ENCODE measurements around the gene GNL2. TPM values are rescaled to one million over a fixed set of nuclear protein-coding genes. Genes with fewer than 3 reads are reported as not detected.
A peak's percentile ranks its signal among the peaks of the same experiment; 100 is the strongest.

The GNL2 gene
- total and polyA plus RNA-seq, 9 of the 15 experiments (the other 6 are each of a cell fraction or from before 2014, with no cell fraction given), result 156 to 371 (median 263) TPM

GRCh38 chr1:37570528-37571334, 25.0 kb downstream of the GNL2 start (continued):
- 0 out of 2 replicates have a peak, but pooled peaks have one; percentile 13 for TF ChIP-seq RBFOX2 (IDR thresholded peaks at IDR 0.05; ENCODE audit: low read depth, low read length)

DNA sequence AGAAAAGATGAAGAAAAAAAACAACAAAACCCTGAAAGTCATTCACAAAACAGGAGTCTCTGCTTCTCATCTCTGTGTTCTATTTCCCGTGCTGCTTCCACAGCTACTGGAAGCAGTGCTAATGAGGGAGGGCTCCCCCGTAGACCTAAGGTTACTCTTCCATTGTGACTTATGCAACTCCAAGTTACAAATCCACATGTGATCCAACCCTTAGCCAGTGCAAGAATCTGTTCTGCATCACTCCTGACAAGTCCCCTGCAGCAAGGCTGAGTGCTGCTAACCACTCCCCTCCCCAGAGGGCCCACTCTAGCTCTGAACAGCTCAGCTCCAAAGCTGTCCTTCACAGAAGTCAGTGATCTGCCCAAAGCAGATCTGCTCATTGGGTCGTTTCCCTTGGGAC, 28.7 kb downstream of the GNL2 start:
- Histone ChIP-seq H3K36me3 (ENCODE audit: control insufficient read depth, insufficient read depth, low read length) (peaks cover 83% of the 10 kb centered on the region), H3K27ac (ENCODE audit: extremely low read depth, low read depth, low read length) (no peak overlapping the region), H3K4me3 (no peak overlapping the region), H3K79me2 (ENCODE audit: control insufficient read depth, insufficient read depth, low read length) (no peaks in the 10 kb centered on the region), H3K4me2 (ENCODE audit: insufficient read depth, low read length) (no peak overlapping the region), H3K9ac (ENCODE audit: insufficient read depth in 1 of 2, low read depth in 2 of 2, low read length in 2 of 2) (no peak overlapping the region), H3K27me3 (ENCODE audit: control insufficient read depth in 2 of 2, insufficient read depth in 2 of 2, low read length in 2 of 2) (no peaks in the 10 kb centered on the region), H4K20me1 (replicated peaks; ENCODE audit: control insufficient read depth, insufficient read depth, low read length) (0 out of 2 replicates have a peak, but pooled peaks cover 4% of the 10 kb centered on the region), H2AFZ (ENCODE audit: low read depth, low read length) (no peak overlapping the region), H3K4me1 (replicated peaks in 1 of 2; ENCODE audit: control insufficient read depth in 2 of 2, insufficient read depth in 2 of 2, low read length in 2 of 2) (peaks cover 23 to 30% of the 10 kb centered on the region in 2 experiments; a peak in 4 of 5 replicates), H3K9me3 (replicated peaks; ENCODE audit: control insufficient read depth, insufficient read depth, low read depth, low read length) (no peaks in the 10 kb centered on the region), H3K9me1 (ENCODE audit: control insufficient read depth, insufficient read depth, low read length) (peaks cover 5% of the 10 kb centered on the region)
- WGBS (ENCODE audit: insufficient coverage, low coverage, missing lambda C conversion rate), result 81% methylated on average over 3 of the region's 3 CpGs
- DNase-seq (ENCODE audit: extremely low read depth in 1 of 4, low spot score in 3 of 4) (no peak), FAIRE-seq (no peak), ATAC-seq (no peak)
- intact Hi-C loops (cut with micrococcal nuclease), result no loop called here
- BruUV-seq (replicated peaks), result no TSS peak
- CTCF ChIA-PET (ENCODE audit: low intra/inter-chr PET ratio), result no interaction called here
- POLR2A ChIA-PET, result interaction anchor here (0.5 to 1.9 kb wide), 4 partner anchors 10 to 1638 kb away, joined by 3 to 6 read pairs (median 4); no protein-coding TSS in a partner anchor
- in situ Hi-C loops (cut with MboI), result no loop called here
- no peak for TF ChIP-seq PTTG1 (tag; IDR thresholded peaks at IDR 0.05; ENCODE audit: low read depth)
- no peak for TF ChIP-seq ZNF766 (CRISPR knock-in tag; conservative IDR thresholded peaks at IDR 0.05)
- TF ChIP-seq HMG20A (CRISPR knock-in tag; conservative IDR thresholded peaks at IDR 0.05), result no peak
- TF ChIP-seq, protein P1, sequence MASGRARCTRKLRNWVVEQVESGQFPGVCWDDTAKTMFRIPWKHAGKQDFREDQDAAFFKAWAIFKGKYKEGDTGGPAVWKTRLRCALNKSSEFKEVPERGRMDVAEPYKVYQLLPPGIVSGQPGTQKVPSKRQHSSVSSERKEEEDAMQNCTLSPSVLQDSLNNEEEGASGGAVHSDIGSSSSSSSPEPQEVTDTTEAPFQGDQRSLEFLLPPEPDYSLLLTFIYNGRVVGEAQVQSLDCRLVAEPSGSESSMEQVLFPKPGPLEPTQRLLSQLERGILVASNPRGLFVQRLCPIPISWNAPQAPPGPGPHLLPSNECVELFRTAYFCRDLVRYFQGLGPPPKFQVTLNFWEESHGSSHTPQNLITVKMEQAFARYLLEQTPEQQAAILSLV (tag; IDR thresholded peaks at IDR 0.05), result no peak
- TF ChIP-seq ZNF318 (IDR thresholded peaks at IDR 0.05; ENCODE audit: borderline replicate concordance in 1 of 2, low read depth in 1 of 2), result no peak
- no peak for TF ChIP-seq NR4A1 (CRISPR knock-in tag; IDR thresholded peaks at IDR 0.05)
- TF ChIP-seq NR4A1 (tag; IDR thresholded peaks at IDR 0.05), result no peak
- TF ChIP-seq DMBX1 (CRISPR knock-in tag; IDR thresholded peaks at IDR 0.05; ENCODE audit: borderline replicate concordance), result no peak
- no peak for TF ChIP-seq CBFA2T2 (conservative IDR thresholded peaks at IDR 0.05)
